CD4-positive, alpha-beta T cell treated with Interleukin-1 beta for 1 hour (primary cell): ENCODE measurements around the gene USP37.

Experiments used
- DNase-seq, 2 donors: peaks; one replicate each; pipeline ENCODE4 v3.0.0-alpha.2; 2020 to 2022

Gene USP37

GRCh38 chr2:218427741-218428140 is 140.4 kb downstream of the USP37 start:
- DNase-seq: no peak

GRCh38 chr2:218425531-218425930 is 142.6 kb downstream of the USP37 start:
- DNase-seq: no peak

GRCh38 chr2:218423584-218423983 is 144.6 kb downstream of the USP37 start:
- DNase-seq: no peak

- DNase-seq: no peak
Measured at GRCh38 chr2:218422403-218423086, 145.6 kb downstream of the USP37 start.

GRCh38 chr2:218421027-218421426 is 147.1 kb downstream of the USP37 start:
- DNase-seq: no peak

GRCh38 chr2:218419630-218420216 is 148.4 kb downstream of the USP37 start:
- no peak for DNase-seq

- no peak for DNase-seq
Measured at GRCh38 chr2:218418717-218419458, 149.3 kb downstream of the USP37 start, which contains the start of gene VIL1. VIL1 (plus strand) TSS chr2:218419123; CDS start chr2:218423779, 4,656 bp downstream.

GRCh38 chr2:218418321-218418716 is 149.8 kb downstream of the USP37 start:
- no peak for DNase-seq

GRCh38 chr2:218407717-218408116 is 160.4 kb downstream of the USP37 start:
- no peak for DNase-seq

GRCh38 chr2:218406949-218407618 is 161.1 kb downstream of the USP37 start:
- DNase-seq: peak; percentile 70 to 71

- DNase-seq: peak; percentile 93 to 94
Measured at GRCh38 chr2:218406209-218406948, 161.8 kb downstream of the USP37 start.

GRCh38 chr2:218405746-218406208 is 162.4 kb downstream of the USP37 start:
- DNase-seq: no peak

- no peak for DNase-seq
Measured at GRCh38 chr2:218405086-218405745, 162.9 kb downstream of the USP37 start.

GRCh38 chr2:218404351-218405085 is 163.6 kb downstream of the USP37 start:
- DNase-seq: no peak

GRCh38 chr2:218403810-218404209 is 164.3 kb downstream of the USP37 start:
- DNase-seq: no peak

GRCh38 chr2:218402911-218403411 is 165.2 kb downstream of the USP37 start:
- no peak for DNase-seq

- DNase-seq: no peak
Measured at GRCh38 chr2:218402491-218402901, 165.7 kb downstream of the USP37 start.

- no peak for DNase-seq
Measured at GRCh38 chr2:218401890-218402289, 166.3 kb downstream of the USP37 start.

GRCh38 chr2:218400930-218401881 is 166.9 kb downstream of the USP37 start:
- DNase-seq: no peak
